Neural progenitor cell (in vitro differentiated cells): ENCODE data around the gene ADGRD1.

ENCODE experiments used
- EZH2 ChIP-seq: fragments of 200-600 bp; sonication (generic); IDR thresholded peaks from 2 replicates; pipeline ENCODE4 v1.6.1; 2017; ENCODE audit warnings: antibody characterized with exemption, mild to moderate bottlenecking, moderate library complexity
- TF ChIP-seq, protein P1 (sequence below): fragments of 200-600 bp; sonication (generic); IDR thresholded peaks from 2 replicates; pipeline ENCODE4 v1.5.1; 2017; ENCODE audit warnings: antibody characterized with exemption, mild to moderate bottlenecking

DNA sequence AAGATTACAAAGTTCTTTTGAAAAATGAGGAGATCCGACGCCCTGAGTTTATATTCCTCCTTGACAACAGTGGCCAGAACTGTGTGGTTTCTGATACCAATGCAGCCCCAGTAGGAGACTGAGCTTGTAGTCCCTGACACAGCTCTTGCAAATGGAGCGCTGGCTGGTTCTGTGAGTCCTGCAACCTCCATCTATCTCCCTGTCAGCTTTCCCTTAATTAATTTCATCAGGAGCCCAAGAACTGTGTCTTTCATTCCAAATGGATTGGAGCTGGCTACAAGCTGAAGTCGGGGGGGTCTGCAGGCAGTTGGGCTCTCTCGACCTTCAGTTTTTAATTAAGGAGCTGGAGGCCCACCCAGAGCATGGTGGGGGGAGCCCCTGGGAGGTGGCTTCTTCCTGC is 160.6 kb downstream of the ADGRD1 start:
- TF ChIP-seq, protein P1, sequence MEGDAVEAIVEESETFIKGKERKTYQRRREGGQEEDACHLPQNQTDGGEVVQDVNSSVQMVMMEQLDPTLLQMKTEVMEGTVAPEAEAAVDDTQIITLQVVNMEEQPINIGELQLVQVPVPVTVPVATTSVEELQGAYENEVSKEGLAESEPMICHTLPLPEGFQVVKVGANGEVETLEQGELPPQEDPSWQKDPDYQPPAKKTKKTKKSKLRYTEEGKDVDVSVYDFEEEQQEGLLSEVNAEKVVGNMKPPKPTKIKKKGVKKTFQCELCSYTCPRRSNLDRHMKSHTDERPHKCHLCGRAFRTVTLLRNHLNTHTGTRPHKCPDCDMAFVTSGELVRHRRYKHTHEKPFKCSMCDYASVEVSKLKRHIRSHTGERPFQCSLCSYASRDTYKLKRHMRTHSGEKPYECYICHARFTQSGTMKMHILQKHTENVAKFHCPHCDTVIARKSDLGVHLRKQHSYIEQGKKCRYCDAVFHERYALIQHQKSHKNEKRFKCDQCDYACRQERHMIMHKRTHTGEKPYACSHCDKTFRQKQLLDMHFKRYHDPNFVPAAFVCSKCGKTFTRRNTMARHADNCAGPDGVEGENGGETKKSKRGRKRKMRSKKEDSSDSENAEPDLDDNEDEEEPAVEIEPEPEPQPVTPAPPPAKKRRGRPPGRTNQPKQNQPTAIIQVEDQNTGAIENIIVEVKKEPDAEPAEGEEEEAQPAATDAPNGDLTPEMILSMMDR, result no peak
- TF ChIP-seq EZH2, result no peak
